Ascending aorta (tissue), 2 donors: ENCODE measurements around the gene PIP5K1B. TPM values are rescaled to one million over a fixed set of nuclear protein-coding genes. Genes with fewer than 3 reads are reported as not detected.

Source experiments
- DNase-seq, 2 donors: peaks; one replicate each; pipeline ENCODE4 v3.0.0-alpha.2; 2019; ENCODE audit warnings: low spot score in 2 of 2
- H3K27ac ChIP-seq, 2 donors: fragments of 200-600 bp; sonication (generic); one replicate each; pipeline ENCODE4 v1.5.1; 2016 to 2017; ENCODE audit warnings: mild to moderate bottlenecking in 1 of 2
- H3K27me3 ChIP-seq: fragments of 200-600 bp; sonication (generic); one replicate; pipeline ENCODE4 v1.5.1; 2017
- H3K36me3 ChIP-seq, 2 donors: fragments of 200-600 bp; sonication (generic); one replicate each; pipeline ENCODE4 v1.5.1; 2016
- H3K4me1 ChIP-seq, 2 donors: fragments of 200-600 bp; sonication (generic); one replicate each; pipeline ENCODE4 v1.5.1; 2016 to 2017; ENCODE audit warnings: mild to moderate bottlenecking in 1 of 2
- H3K4me3 ChIP-seq, 2 donors: fragments of 200-600 bp; sonication (generic); one replicate each; pipeline ENCODE4 v1.5.1; 2016 to 2017; ENCODE audit warnings: mild to moderate bottlenecking in 1 of 2
- H3K9me3 ChIP-seq, 2 donors: fragments of 200-600 bp; sonication (generic); one replicate each; pipeline ENCODE4 v1.5.1; 2016
- intact Hi-C: fragments of 100-400 bp; cut with DNase I; formaldehyde crosslinking; loops from one replicate; pipeline ENCODE4 v1.15.1; 2023
- total RNA-seq: library from RNA; depleted of rRNA; stranded (reverse); fragments of >200 nt; gene quantifications from one replicate; pipeline ENCODE4 v1.1.0, GENCODE V29; 2016
- TF ChIP-seq, protein P1 (sequence below), 3 experiments: fragments of 200-600 bp in 2 of 3; fragments of 450-650 bp in 1 of 3; sonication (generic) in 2 of 3; IDR thresholded peaks; one replicate each; pipeline ENCODE4 v1.5.1; 2016 to 2019; ENCODE audit warnings: antibody characterized with exemption in 3 of 3, mild to moderate bottlenecking in 1 of 3, moderate library complexity in 1 of 3

PIP5K1B gene
- total RNA-seq, 1 donor from 2014 or later: 0.85 TPM

DNA sequence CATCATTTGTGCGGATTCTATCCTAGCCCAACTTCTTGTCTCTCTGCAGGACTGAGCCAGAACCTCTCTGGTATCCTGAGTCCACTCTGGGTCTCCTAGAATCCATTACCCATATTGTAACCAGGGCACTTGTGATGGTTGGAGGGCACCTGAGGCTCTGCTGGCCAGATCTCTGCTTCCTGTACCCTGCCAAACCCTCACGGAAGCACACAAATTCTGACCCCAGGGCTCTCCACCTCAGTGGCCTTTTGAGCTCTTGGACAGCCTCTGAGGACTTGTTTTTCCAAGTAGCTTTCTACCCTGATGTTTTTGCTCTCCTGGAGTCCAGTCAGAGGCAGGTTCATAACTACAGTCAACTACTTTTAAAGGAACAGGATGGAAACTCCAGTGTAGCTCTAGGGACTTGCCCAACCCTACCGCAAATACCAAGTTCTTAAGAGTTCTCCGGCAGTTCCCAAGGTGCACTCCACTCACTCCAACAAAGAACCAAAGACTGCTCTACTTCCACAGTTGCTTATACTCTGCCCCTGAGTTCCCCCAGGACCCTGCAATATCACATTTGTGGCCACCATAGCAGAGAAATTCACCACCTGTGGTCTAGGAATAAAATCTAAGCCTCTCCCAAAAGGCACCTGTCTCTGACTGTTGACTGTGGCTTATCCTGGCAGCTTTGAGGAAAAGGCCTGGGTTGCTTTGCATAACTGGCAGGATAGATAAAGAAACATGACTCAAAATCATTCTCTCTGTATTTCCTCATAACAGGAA is 9.6 kb downstream of the PIP5K1B start:
- Histone ChIP-seq H3K4me1 (no peaks in the 10 kb centered on the region), H3K27ac (no peak overlapping the region), H3K4me3 (no peak overlapping the region), H3K9me3 (no peaks in the 10 kb centered on the region), H3K36me3 (no peaks in the 10 kb centered on the region), H3K27me3 (no peaks in the 10 kb centered on the region)
- TF ChIP-seq, protein P1, sequence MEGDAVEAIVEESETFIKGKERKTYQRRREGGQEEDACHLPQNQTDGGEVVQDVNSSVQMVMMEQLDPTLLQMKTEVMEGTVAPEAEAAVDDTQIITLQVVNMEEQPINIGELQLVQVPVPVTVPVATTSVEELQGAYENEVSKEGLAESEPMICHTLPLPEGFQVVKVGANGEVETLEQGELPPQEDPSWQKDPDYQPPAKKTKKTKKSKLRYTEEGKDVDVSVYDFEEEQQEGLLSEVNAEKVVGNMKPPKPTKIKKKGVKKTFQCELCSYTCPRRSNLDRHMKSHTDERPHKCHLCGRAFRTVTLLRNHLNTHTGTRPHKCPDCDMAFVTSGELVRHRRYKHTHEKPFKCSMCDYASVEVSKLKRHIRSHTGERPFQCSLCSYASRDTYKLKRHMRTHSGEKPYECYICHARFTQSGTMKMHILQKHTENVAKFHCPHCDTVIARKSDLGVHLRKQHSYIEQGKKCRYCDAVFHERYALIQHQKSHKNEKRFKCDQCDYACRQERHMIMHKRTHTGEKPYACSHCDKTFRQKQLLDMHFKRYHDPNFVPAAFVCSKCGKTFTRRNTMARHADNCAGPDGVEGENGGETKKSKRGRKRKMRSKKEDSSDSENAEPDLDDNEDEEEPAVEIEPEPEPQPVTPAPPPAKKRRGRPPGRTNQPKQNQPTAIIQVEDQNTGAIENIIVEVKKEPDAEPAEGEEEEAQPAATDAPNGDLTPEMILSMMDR (IDR thresholded peaks at IDR 0.05): no peak
- no peak for DNase-seq
- intact Hi-C loops: no loop called here

DNA sequence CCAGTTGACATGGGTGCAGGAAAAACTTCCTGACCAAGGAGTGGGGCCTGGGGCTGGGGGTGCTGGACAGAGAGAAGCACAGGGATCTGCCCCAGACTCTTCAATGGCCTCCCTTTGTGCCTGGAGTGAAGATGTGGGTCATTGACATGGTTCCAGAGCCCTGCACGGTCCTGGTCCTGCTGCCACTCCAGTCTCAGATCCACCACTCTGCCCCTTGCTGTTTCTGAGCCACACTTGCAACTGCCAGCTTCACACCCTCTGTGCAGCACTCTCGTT is 10.1 kb downstream of the PIP5K1B start:
- no peaks in the 10 kb centered on the region for H3K9me3 ChIP-seq
- TF ChIP-seq, protein P1 (IDR thresholded peaks at IDR 0.05): no peak
- DNase-seq: no peak
- H3K4me1 ChIP-seq: no peaks in the 10 kb centered on the region
- no peak overlapping the region for H3K27ac ChIP-seq
- intact Hi-C loops: no loop called here
- no peaks in the 10 kb centered on the region for H3K36me3 ChIP-seq
- no peaks in the 10 kb centered on the region for H3K27me3 ChIP-seq
- no peak overlapping the region for H3K4me3 ChIP-seq

DNA sequence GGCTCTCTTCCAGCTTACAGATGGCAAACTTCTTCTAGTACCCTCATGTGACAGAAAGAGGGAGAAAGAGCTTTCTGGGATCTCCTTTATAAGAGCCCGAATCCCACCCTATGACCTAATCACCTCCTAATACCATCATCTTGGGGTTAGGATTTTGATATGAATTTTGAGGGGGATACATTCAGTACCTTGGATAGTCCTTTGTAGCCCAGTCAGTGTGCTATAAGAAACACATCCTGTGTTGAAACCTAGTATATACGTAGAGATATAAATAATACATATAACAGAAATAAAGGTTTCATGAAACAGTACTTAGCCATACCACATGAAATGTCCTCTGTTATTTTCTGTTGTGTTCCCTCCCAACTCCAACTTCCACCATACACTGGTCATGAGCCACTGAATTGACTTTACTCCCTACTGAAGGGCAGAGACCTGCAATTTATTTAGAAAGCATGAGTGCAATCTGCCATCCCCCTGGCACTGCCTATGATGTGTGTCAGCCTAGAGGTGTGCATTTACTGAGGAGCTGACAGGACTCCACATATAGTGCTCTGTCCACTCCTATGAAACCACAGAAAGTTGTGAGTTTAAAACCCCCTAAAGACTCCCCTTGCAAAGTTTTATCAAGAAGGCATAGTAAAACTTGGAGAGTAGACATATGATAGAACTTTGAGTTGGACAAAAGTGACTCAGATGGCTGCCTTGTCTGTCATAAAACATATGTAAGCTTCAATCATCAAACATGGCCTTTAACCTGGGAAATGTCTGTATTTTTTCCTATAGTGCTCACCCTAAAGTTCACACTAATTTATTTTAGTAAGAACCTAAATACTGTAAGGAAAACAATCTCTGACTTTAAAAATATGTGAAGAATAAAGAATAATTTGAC is 12.8 kb downstream of the PIP5K1B start:
- H3K27me3 ChIP-seq: no peaks in the 10 kb centered on the region
- TF ChIP-seq, protein P1 (IDR thresholded peaks at IDR 0.05): no peak
- no peaks in the 10 kb centered on the region for H3K4me1 ChIP-seq
- H3K9me3 ChIP-seq: no peaks in the 10 kb centered on the region
- no peak overlapping the region for H3K27ac ChIP-seq
- H3K4me3 ChIP-seq: no peak overlapping the region
- intact Hi-C loops: no loop called here
- H3K36me3 ChIP-seq: no peaks in the 10 kb centered on the region
- no peak for DNase-seq

DNA sequence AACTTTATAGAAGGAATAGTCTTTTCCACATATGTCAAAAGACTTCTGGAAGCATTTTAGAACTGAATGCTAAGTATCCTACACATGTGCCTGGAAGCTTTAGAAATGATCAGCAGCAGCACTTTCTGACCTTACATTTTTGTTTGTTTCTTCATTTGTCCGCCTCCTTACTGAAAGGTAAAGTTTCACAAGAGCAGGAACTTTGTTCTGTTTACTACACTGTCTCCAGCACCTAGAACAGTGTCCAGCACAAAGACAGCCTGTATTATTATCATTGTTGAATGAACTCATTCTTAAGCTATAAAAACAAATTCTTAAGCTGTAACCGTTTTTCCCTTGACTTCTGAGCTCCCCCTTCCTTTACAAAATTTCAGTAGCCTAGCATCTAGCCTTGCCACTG is 14.8 kb downstream of the PIP5K1B start:
- Histone ChIP-seq H3K4me1 (no peaks in the 10 kb centered on the region), H3K27me3 (no peaks in the 10 kb centered on the region), H3K36me3 (no peaks in the 10 kb centered on the region), H3K4me3 (no peak overlapping the region), H3K9me3 (no peaks in the 10 kb centered on the region), H3K27ac (no peak overlapping the region)
- no peak for DNase-seq
- TF ChIP-seq, protein P1 (IDR thresholded peaks at IDR 0.05): no peak
- intact Hi-C loops: no loop called here

DNA sequence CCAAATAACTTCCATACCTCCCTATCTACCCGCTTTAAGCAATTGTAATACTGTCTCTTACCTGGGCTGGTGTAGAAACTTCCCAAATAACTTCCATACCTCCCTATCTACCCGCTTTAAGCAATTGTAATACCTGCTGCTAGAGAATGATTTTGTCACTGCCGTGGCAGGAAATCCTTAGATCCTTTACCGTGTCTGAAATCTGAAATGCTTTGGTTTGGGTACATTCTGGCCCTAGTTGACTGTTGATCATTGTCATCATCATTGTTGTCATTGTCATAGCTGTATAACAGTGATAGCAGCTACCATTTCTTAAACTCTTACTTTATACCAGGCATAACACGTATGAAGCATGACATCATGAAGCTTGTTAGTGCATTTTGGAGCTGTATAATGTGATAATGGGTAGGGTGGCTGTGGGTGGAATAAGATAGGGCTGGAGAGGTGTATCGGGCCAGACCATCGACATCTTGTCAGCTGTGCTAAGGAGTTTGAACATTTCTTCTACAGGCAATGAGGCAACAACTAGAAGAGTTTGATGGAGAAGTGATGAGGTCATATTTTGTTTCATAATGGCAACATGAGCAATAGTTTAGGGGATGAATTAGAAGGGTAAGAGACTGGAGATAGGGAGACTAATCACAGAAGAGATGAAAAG is 15.7 kb downstream of the PIP5K1B start:
- Histone ChIP-seq H3K4me1 (no peaks in the 10 kb centered on the region), H3K27me3 (no peaks in the 10 kb centered on the region), H3K4me3 (no peak overlapping the region), H3K36me3 (no peaks in the 10 kb centered on the region), H3K9me3 (no peaks in the 10 kb centered on the region), H3K27ac (no peak overlapping the region)
- intact Hi-C loops: no loop called here
- DNase-seq: no peak
- TF ChIP-seq, protein P1 (IDR thresholded peaks at IDR 0.05): no peak
